Mucosa of rectum (tissue), 2 donors: Measurements from ENCODE around the gene FSD1.
"Not testable (repeated sequence)": the region's sequence is repeated elsewhere in the genome, so short reads cannot be mapped to it uniquely, and the experiment has no call there.

Experiments
- H3K27ac ChIP-seq, 2 donors: one replicate each; pipeline ENCODE4 v1.7.0; 2013; ENCODE audit warnings: inconsistent platforms in 2 of 2, low read depth in 2 of 2, low read length in 2 of 2
- H3K27me3 ChIP-seq, 2 donors: one replicate each; pipeline ENCODE4 v1.7.0; 2013; ENCODE audit warnings: low read length in 2 of 2; ENCODE audit not compliant: control insufficient read depth in 2 of 2, insufficient read depth in 2 of 2
- H3K36me3 ChIP-seq, 2 donors: one replicate each; pipeline ENCODE4 v1.7.0; 2013; ENCODE audit warnings: low read length in 2 of 2; ENCODE audit not compliant: control insufficient read depth in 2 of 2, insufficient read depth in 2 of 2
- H3K4me1 ChIP-seq, 2 donors: one replicate each; pipeline ENCODE4 v1.7.0; 2013; ENCODE audit warnings: low read length in 2 of 2, mild to moderate bottlenecking in 1 of 2; ENCODE audit not compliant: control insufficient read depth in 2 of 2, insufficient read depth in 2 of 2
- H3K4me3 ChIP-seq, 2 donors: one replicate each; pipeline ENCODE4 v1.7.0; 2013; ENCODE audit warnings: low read length in 2 of 2
- H3K9ac ChIP-seq, 2 donors: one replicate each; pipeline ENCODE4 v1.7.0; 2013; ENCODE audit warnings: low read length in 2 of 2, low read depth in 1 of 2, mild to moderate bottlenecking in 1 of 2
- H3K9me3 ChIP-seq, 2 donors: one replicate each; pipeline ENCODE4 v1.7.0; 2013; ENCODE audit warnings: low read length in 2 of 2; ENCODE audit not compliant: control insufficient read depth in 2 of 2
- donor health status: healthy.
- donor health status: Normal muscosa, but diverticular disease.

Gene FSD1

GRCh38 chr19:4343370-4344307 is 39.2 kb downstream of the FSD1 start, which contains the start of gene MPND:
Gene MPND, plus strand, starts transcription at chr19:4343562. Its CDS starts 32 bp downstream, at chr19:4343594.
- H3K9ac ChIP-seq = peak within 1 kb of the TSS; percentile 79 to 83
- H3K4me3 ChIP-seq = peak within 1 kb of the TSS; percentile 91 to 97
- H3K27me3 ChIP-seq = no peaks in the 10 kb centered on the region
- H3K27ac ChIP-seq = peak within 1 kb of the TSS; percentile 98
- peaks cover 3 to 7% of the 10 kb centered on the region in 2 donors for H3K36me3 ChIP-seq
- H3K4me1 ChIP-seq = peaks cover 19 to 32% of the 10 kb centered on the region in 2 donors
- H3K9me3 ChIP-seq = no peaks in the 10 kb centered on the region

- Histone ChIP-seq H3K27ac (no peak overlapping the region), H3K4me1 (peaks cover 10 to 23% of the 10 kb centered on the region in 2 donors), H3K9me3 (no peaks in the 10 kb centered on the region), H3K36me3 (peaks cover 3 to 12% of the 10 kb centered on the region in 2 donors), H3K27me3 (no peaks in the 10 kb centered on the region), H3K4me3 (peak overlapping the region in 1 of 2 donors; percentile 34), H3K9ac (peak overlapping the region in 1 of 2 donors; percentile 20)
Measured at GRCh38 chr19:4345342-4346019, 41.1 kb downstream of the FSD1 start.

- Histone ChIP-seq H3K9ac (no peak overlapping the region), H3K36me3 (peaks cover 3 to 12% of the 10 kb centered on the region in 2 donors), H3K27ac (no peak overlapping the region), H3K4me3 (no peak overlapping the region), H3K4me1 (peaks cover 10 to 21% of the 10 kb centered on the region in 2 donors), H3K9me3 (no peaks in the 10 kb centered on the region), H3K27me3 (no peaks in the 10 kb centered on the region)
Measured at GRCh38 chr19:4346020-4346383, 41.6 kb downstream of the FSD1 start.

GRCh38 chr19:4347521-4347920 is 43.1 kb downstream of the FSD1 start:
- no peak overlapping the region for H3K9ac ChIP-seq
- H3K4me1 ChIP-seq = peaks cover 5 to 15% of the 10 kb centered on the region in 2 donors
- H3K36me3 ChIP-seq = peaks cover 3 to 12% of the 10 kb centered on the region in 2 donors
- H3K27ac ChIP-seq = no peak overlapping the region
- no peaks in the 10 kb centered on the region for H3K9me3 ChIP-seq
- no peak overlapping the region for H3K4me3 ChIP-seq
- no peaks in the 10 kb centered on the region for H3K27me3 ChIP-seq

- H3K4me3 ChIP-seq, H3K9ac ChIP-seq, H3K4me1 ChIP-seq, H3K9me3 ChIP-seq, H3K27ac ChIP-seq, H3K27me3 ChIP-seq: not testable (repeated sequence)
- H3K36me3 ChIP-seq = peaks cover 3 to 18% of the 10 kb centered on the region in 2 donors
Measured at GRCh38 chr19:4349225-4349624, 44.8 kb downstream of the FSD1 start.

GRCh38 chr19:4350111-4350510 is 45.7 kb downstream of the FSD1 start:
- Histone ChIP-seq H3K4me1 (peaks cover 0 to 6% of the 10 kb centered on the region in 2 donors), H3K27ac (no peak overlapping the region), H3K9me3 (no peaks in the 10 kb centered on the region), H3K9ac (no peak overlapping the region), H3K4me3 (no peak overlapping the region), H3K27me3 (no peaks in the 10 kb centered on the region), H3K36me3 (peaks cover 3 to 21% of the 10 kb centered on the region in 2 donors)

GRCh38 chr19:4350726-4351125 is 46.3 kb downstream of the FSD1 start:
- H3K9ac ChIP-seq = no peak overlapping the region
- H3K36me3 ChIP-seq = peaks cover 3 to 22% of the 10 kb centered on the region in 2 donors
- H3K4me3 ChIP-seq = no peak overlapping the region
- H3K9me3 ChIP-seq = no peaks in the 10 kb centered on the region
- H3K4me1 ChIP-seq = no peaks in the 10 kb centered on the region
- no peak overlapping the region for H3K27ac ChIP-seq
- H3K27me3 ChIP-seq = no peaks in the 10 kb centered on the region

- no peak overlapping the region for H3K4me3 ChIP-seq
- H3K9ac ChIP-seq = no peak overlapping the region
- H3K27ac ChIP-seq = no peak overlapping the region
- no peaks in the 10 kb centered on the region for H3K27me3 ChIP-seq
- H3K4me1 ChIP-seq = no peaks in the 10 kb centered on the region
- no peaks in the 10 kb centered on the region for H3K9me3 ChIP-seq
- peaks cover 0 to 14% of the 10 kb centered on the region in 2 donors for H3K36me3 ChIP-seq
Measured at GRCh38 chr19:4352701-4353121, 48.3 kb downstream of the FSD1 start.

- Histone ChIP-seq H3K36me3 (peaks cover 7 to 18% of the 10 kb centered on the region in 2 donors), H3K4me1 (no peaks in the 10 kb centered on the region), H3K27me3 (no peaks in the 10 kb centered on the region), H3K4me3 (no peak overlapping the region), H3K9ac (no peak overlapping the region), H3K27ac (no peak overlapping the region), H3K9me3 (no peaks in the 10 kb centered on the region)
Measured at GRCh38 chr19:4354282-4354681, 49.9 kb downstream of the FSD1 start.

- H3K27me3 ChIP-seq = no peaks in the 10 kb centered on the region
- H3K27ac ChIP-seq = no peak overlapping the region
- H3K9ac ChIP-seq = no peak overlapping the region
- no peaks in the 10 kb centered on the region for H3K4me1 ChIP-seq
- peaks cover 12 to 23% of the 10 kb centered on the region in 2 donors for H3K36me3 ChIP-seq
- H3K4me3 ChIP-seq = no peak overlapping the region
- H3K9me3 ChIP-seq = no peaks in the 10 kb centered on the region
Measured at GRCh38 chr19:4354897-4355296, 50.5 kb downstream of the FSD1 start.
